Activated naive CD8-positive, alpha-beta T cell treated with anti-CD3 and anti-CD28 coated beads for 36 hours (primary cell): ENCODE measurements around the gene SMYD1. TPM values are rescaled to one million over a fixed set of nuclear protein-coding genes. Genes with fewer than 3 reads are reported as not detected.

ENCODE experiments used
- DNase-seq: peaks from one replicate; pipeline ENCODE4 v3.0.0; 2021
- H3K27ac Mint-ChIP-seq: one replicate; pipeline ENCODE4 v1.8.0; 2022; ENCODE audit warnings: mild to moderate bottlenecking, moderate library complexity, mixed read lengths
- H3K27me3 Mint-ChIP-seq: one replicate; pipeline ENCODE4 v1.8.0; 2022; ENCODE audit warnings: mild to moderate bottlenecking, mixed read lengths
- H3K36me3 Mint-ChIP-seq: one replicate; pipeline ENCODE4 v1.8.0; 2021; ENCODE audit warnings: mild to moderate bottlenecking, mixed read lengths
- H3K4me1 Mint-ChIP-seq: one replicate; pipeline ENCODE4 v1.8.0; 2021; ENCODE audit warnings: mixed read lengths
- H3K4me3 Mint-ChIP-seq: one replicate; pipeline ENCODE4 v1.8.0; 2022; ENCODE audit warnings: mild to moderate bottlenecking, moderate library complexity, mixed read lengths
- H3K9me3 Mint-ChIP-seq: one replicate; pipeline ENCODE4 v1.8.0; 2022; ENCODE audit warnings: mixed read lengths
- total RNA-seq, 2 experiments: library from RNA; stranded (reverse); gene quantifications; one replicate each; pipeline ENCODE4 v1.2.3, GENCODE V29; 2021

SMYD1 gene
- total RNA-seq, 2 experiments from 2014 or later = not detected

DNA sequence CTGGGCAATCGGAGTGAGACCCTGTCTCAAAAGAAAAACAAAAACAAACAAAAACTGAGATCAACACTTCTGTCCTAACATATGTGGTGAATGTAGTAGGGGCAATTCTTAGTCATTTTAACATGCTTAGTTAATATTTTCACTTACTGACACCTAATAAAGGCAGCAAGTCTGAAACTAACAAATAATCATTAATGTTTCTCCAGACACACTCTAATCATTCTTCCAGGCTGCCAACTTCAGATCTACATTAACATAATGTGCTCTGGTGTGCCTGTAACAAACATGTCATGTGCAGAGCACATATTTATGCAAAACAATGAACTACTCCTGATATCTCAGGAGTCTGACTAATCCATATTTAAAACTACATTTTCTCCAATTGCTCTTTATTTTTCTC is 18.0 kb upstream of the SMYD1 start:
- Mint-ChIP-seq H3K4me1 (peaks cover 67% of the 10 kb centered on the region), H3K9me3 (peaks cover 12% of the 10 kb centered on the region), H3K4me3 (no peak overlapping the region), H3K36me3 (peaks cover 67% of the 10 kb centered on the region), H3K27me3 (no peaks in the 10 kb centered on the region), H3K27ac (peak overlapping the region; percentile 29)
- DNase-seq = no peak

DNA sequence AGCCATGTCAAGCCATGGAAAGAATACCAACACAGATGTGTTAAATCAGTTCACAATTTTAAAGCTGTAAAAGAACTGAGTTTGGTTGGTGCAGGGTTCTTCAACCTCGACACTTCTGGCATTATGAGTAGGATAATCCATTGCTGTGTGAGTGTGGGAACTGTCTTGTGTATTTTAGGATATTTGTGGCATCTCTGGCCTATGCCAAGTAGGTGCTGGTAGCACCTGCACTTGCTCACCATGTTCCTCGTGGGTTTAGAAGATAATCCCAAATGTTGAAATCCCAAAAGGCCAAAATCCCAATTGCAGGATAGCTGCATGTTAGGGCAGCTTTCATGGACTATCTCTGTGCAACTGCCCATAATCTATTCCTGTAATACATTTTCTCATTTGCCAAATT is 15.8 kb upstream of the SMYD1 start:
- DNase-seq = no peak
- Mint-ChIP-seq H3K9me3 (peaks cover 9% of the 10 kb centered on the region), H3K36me3 (peaks cover 64% of the 10 kb centered on the region), H3K27me3 (no peaks in the 10 kb centered on the region), H3K4me3 (no peak overlapping the region), H3K4me1 (peaks cover 63% of the 10 kb centered on the region), H3K27ac (no peak overlapping the region)

GRCh38 chr2:88053296-88053695 is 14.3 kb upstream of the SMYD1 start:
- Mint-ChIP-seq H3K36me3 (peaks cover 60% of the 10 kb centered on the region), H3K27ac (peak overlapping the region; percentile 95), H3K4me1 (peaks cover 73% of the 10 kb centered on the region), H3K27me3 (no peaks in the 10 kb centered on the region), H3K4me3 (peak overlapping the region; percentile 90), H3K9me3 (peaks cover 10% of the 10 kb centered on the region)
- DNase-seq = no peak

- DNase-seq = no peak
- Mint-ChIP-seq H3K9me3 (peaks cover 10% of the 10 kb centered on the region), H3K27ac (peak overlapping the region; percentile 95), H3K36me3 (peaks cover 56% of the 10 kb centered on the region), H3K4me1 (peaks cover 71% of the 10 kb centered on the region), H3K27me3 (no peaks in the 10 kb centered on the region), H3K4me3 (peak overlapping the region; percentile 90)
Observed at GRCh38 chr2:88053934-88054781, 13.5 kb upstream of the SMYD1 start.

GRCh38 chr2:88054782-88055370 is 12.7 kb upstream of the SMYD1 start:
- peak overlapping the region; percentile 90 for H3K4me3 Mint-ChIP-seq
- H3K27ac Mint-ChIP-seq = peak overlapping the region; percentile 95
- peaks cover 49% of the 10 kb centered on the region for H3K36me3 Mint-ChIP-seq
- no peak for DNase-seq
- peaks cover 67% of the 10 kb centered on the region for H3K4me1 Mint-ChIP-seq
- peaks cover 10% of the 10 kb centered on the region for H3K9me3 Mint-ChIP-seq
- no peaks in the 10 kb centered on the region for H3K27me3 Mint-ChIP-seq

DNA sequence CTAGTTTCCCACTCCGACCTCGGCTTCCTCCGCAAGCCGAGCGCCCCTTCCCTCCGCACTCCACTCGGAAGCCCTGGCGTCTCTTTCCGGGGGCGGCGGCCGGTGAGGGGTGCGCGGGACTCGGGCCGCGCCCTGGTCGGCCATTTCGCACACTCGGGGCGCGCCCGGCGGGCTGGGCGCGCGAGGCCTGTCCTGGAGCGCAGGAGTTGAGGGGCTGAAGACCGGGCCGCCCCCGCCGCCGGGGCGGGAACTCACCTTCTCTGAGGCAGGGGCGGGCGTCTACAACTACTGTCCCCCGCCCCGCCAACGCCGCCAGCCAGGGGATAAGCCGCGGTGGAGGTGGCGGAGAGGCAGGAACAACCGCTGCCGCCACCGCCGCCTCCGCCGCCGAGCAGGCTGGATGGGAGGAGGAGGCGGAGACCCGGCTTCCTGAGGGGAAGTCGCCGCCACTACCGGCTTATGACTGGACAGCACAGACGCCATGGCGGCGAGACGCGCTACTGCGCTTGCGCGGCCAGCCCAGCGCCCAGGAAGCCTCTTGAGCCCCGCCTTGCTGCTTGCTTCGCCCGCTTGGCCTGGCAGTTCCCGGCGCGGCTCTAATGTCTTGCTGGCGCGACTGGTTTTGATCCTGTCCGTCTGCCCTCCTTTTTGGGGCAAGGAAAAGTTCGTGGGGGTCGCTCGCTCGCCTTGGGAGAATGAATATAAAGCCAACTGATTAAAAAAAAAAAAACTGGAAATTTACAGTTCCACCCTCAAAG is 12.1 kb upstream of the SMYD1 start, which contains the start of gene KRCC1:
KRCC1 (minus strand) TSS at position 413 of the 758 bp plus-strand sequence. CDS start 27,220 bp downstream, outside the sequence.
- peak; percentile 94 for DNase-seq
- Mint-ChIP-seq H3K27ac (peak within 1 kb of the TSS; percentile 95), H3K4me3 (peak within 1 kb of the TSS; percentile 90), H3K4me1 (peaks cover 62% of the 10 kb centered on the region), H3K36me3 (peaks cover 43% of the 10 kb centered on the region), H3K27me3 (no peaks in the 10 kb centered on the region), H3K9me3 (peaks cover 10% of the 10 kb centered on the region)

DNA sequence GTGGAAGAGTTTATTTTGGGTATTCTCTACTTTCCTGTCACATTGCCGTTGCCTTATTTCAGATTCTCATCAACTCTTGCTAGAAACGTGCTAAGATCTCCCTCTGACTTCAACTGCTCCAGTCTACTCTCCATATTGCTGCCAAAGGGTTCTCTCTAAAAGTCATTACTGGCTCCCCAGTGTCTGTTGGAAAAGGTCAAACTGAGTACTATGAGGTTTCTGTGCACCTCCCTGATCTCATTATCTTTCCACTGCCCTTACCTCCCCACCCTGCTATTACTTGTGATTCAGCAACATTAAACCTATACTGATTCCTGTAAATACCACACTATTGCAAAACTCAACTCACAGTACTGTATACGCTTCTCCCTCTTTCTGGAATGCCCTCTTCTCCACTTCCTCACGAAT is 10.2 kb upstream of the SMYD1 start:
- H3K36me3 Mint-ChIP-seq = peaks cover 29% of the 10 kb centered on the region
- no peaks in the 10 kb centered on the region for H3K27me3 Mint-ChIP-seq
- H3K27ac Mint-ChIP-seq = no peak overlapping the region
- no peak for DNase-seq
- no peak overlapping the region for H3K4me3 Mint-ChIP-seq
- peaks cover 48% of the 10 kb centered on the region for H3K4me1 Mint-ChIP-seq
- H3K9me3 Mint-ChIP-seq = peaks cover 6% of the 10 kb centered on the region

GRCh38 chr2:88058191-88058590 is 9.4 kb upstream of the SMYD1 start:
- peaks cover 3% of the 10 kb centered on the region for H3K9me3 Mint-ChIP-seq
- H3K36me3 Mint-ChIP-seq = peaks cover 23% of the 10 kb centered on the region
- H3K27me3 Mint-ChIP-seq = no peaks in the 10 kb centered on the region
- no peak overlapping the region for H3K4me3 Mint-ChIP-seq
- H3K4me1 Mint-ChIP-seq = peaks cover 42% of the 10 kb centered on the region
- peak overlapping the region; percentile 51 for H3K27ac Mint-ChIP-seq
- no peak for DNase-seq

DNA sequence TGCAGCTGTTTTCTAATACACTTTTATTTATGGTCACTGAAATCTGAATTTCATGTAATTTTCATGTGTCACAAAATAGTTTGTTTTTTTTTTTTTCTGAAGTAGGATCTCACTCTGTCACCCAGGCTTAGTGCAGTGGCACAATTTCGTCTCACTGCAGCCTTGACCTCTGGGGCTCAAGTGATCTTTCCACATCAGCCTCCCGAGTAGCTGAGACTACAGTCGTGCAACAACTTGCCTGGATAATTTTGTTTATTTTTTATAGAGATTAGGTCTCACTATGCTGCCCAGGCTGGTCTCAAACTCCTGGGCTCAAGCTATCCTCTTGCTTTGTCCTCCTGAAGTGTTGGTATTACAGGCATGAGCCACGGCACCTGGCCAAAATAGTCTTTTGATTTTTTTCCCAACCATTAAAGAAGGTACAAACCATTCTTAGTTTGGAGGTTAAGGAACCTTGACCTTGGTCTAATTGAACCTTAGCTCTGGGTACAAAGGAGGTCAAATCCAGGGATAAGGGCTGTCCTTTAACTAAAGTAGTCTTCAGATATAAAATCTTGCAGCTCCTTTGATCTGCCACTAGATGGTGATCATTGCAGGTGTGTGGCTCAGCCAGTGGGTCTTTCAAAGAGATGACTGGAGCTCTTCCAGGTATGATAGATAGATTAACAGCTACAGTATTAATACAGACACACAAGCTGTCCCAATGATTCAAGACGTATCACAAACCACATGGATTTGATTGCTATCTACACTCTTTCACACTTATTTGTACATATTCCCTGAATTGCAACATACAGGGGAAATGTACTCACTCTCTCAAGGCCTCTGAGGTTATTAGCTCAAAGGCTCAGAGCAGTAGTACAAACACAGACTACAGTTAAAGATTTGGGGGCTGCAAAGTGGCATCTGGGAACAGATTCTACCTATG is 7.4 kb upstream of the SMYD1 start:
- H3K27me3 Mint-ChIP-seq = no peaks in the 10 kb centered on the region
- no peak for DNase-seq
- peaks cover 27% of the 10 kb centered on the region for H3K4me1 Mint-ChIP-seq
- no peak overlapping the region for H3K4me3 Mint-ChIP-seq
- peaks cover 2% of the 10 kb centered on the region for H3K36me3 Mint-ChIP-seq
- peaks cover 2% of the 10 kb centered on the region for H3K9me3 Mint-ChIP-seq
- no peak overlapping the region for H3K27ac Mint-ChIP-seq

- Mint-ChIP-seq H3K36me3 (peaks cover 2% of the 10 kb centered on the region), H3K4me3 (no peak overlapping the region), H3K9me3 (peaks cover 2% of the 10 kb centered on the region), H3K27me3 (no peaks in the 10 kb centered on the region), H3K27ac (no peak overlapping the region), H3K4me1 (peaks cover 25% of the 10 kb centered on the region)
- DNase-seq = no peak
Observed at GRCh38 chr2:88060907-88061275, 6.7 kb upstream of the SMYD1 start.

- peaks cover 2% of the 10 kb centered on the region for H3K36me3 Mint-ChIP-seq
- H3K27me3 Mint-ChIP-seq = no peaks in the 10 kb centered on the region
- H3K9me3 Mint-ChIP-seq = peaks cover 2% of the 10 kb centered on the region
- H3K4me3 Mint-ChIP-seq = no peak overlapping the region
- H3K27ac Mint-ChIP-seq = no peak overlapping the region
- no peak for DNase-seq
- peaks cover 21% of the 10 kb centered on the region for H3K4me1 Mint-ChIP-seq
Observed at GRCh38 chr2:88061295-88061694, 6.3 kb upstream of the SMYD1 start.

DNA sequence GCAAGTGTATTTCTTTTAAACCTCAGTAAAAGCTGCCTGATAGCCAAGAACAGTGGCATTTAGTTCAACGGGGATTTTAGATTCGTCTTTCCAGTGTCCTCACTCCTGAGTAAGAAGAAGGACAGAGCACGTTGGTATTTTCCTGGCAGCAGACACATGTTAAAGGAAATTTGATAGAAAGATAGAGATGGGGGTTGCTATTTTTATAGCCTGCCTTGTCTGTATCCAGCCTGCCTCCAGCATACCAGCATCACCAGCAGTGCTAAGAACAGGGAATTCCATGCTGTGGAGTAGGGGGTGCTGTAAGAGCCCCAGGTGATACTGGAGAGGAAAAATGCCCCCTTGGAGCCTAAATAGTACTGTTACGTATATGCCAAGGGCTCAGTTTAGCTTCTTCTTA is 1.1 kb upstream of the SMYD1 start:
- no peaks in the 10 kb centered on the region for H3K4me1 Mint-ChIP-seq
- H3K9me3 Mint-ChIP-seq = no peaks in the 10 kb centered on the region
- H3K36me3 Mint-ChIP-seq = no peaks in the 10 kb centered on the region
- no peak overlapping the region for H3K27ac Mint-ChIP-seq
- no peak for DNase-seq
- H3K4me3 Mint-ChIP-seq = no peak overlapping the region
- H3K27me3 Mint-ChIP-seq = peaks cover 3% of the 10 kb centered on the region

DNA sequence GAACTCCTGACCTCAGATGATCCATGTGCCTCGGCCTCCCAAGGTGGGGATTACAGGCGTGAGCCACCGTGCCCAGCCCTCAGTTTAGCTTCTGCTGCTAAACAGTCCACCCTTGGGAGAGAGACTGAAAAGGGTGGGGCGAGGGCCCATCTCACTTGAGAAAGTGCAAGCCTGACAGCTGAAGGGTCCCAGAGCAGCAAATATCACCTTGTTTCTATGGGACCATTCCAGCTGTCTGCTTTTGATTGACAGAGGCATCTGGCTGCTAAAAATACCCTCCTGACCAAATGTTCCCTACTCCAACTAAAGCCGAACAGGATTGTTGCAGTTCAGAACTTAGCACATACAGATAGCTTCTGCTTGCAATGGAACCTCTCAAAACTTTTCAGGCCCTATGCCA is 436 bp upstream of the SMYD1 start:
- Mint-ChIP-seq H3K27me3 (peaks cover 3% of the 10 kb centered on the region), H3K4me3 (no peak overlapping the region), H3K4me1 (no peaks in the 10 kb centered on the region), H3K36me3 (no peaks in the 10 kb centered on the region), H3K27ac (no peak overlapping the region), H3K9me3 (no peaks in the 10 kb centered on the region)
- no peak for DNase-seq

DNA sequence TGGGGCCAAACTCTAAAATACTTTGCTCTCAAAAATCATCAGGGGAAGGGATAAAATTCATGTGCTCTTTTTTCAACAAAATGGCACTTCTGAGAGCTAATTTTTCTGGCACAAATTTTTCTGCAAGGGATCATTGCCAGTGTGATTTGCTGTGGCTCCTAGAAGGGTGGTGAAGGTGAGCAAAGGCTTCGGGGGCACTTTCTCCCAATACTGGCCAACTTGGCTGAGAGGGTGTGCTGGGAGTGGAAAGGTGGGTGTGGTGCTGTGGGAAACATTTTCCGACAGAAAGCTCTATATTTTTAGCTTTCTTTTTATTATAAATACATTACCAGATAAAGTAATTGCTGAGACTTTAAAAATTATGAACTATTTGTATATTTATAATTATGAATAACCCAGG is 419 bp downstream of the SMYD1 start:
- H3K36me3 Mint-ChIP-seq = no peaks in the 10 kb centered on the region
- no peak overlapping the region for H3K4me3 Mint-ChIP-seq
- H3K27me3 Mint-ChIP-seq = peaks cover 3% of the 10 kb centered on the region
- no peaks in the 10 kb centered on the region for H3K4me1 Mint-ChIP-seq
- H3K9me3 Mint-ChIP-seq = no peaks in the 10 kb centered on the region
- DNase-seq = no peak
- no peak overlapping the region for H3K27ac Mint-ChIP-seq
